ENCODE results near the gene HS6ST3.

DNA sequence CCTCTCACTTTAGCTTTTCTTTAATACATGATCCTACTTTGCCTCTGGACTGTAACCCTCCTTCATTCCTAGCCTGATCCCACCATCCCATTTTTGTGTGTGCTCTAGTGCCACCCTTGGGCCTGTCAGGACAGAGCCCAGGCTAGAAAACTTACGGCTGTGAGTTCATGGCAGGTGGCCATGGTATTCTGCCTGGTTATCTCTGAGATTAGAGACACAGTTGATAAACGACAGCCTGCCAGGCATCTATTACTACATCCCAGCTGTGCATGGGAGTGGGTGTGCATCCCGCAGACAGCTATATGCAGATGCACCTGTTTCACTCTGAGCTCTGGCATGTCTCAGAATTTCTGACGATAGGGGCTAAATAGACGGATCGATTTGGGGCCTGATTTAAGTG, 110.9 kb downstream of the HS6ST3 start:
- no peak for TF ChIP-seq CTCF (IDR thresholded peaks at IDR 0.05 in 8 of 11, conservative IDR thresholded peaks at IDR 0.05 in 3 of 11)
- TF ChIP-seq POLR2A (IDR thresholded peaks at IDR 0.05): no peak

All from spleen (tissue), 7 donors.